GM12878 (cell line): ENCODE data around the gene RBM7.

Source experiments
- ATF3 ChIP-seq: IDR thresholded peaks from 2 replicates; pipeline ENCODE4 v1.6.1; 2011; ENCODE audit warnings: low read depth, mild to moderate bottlenecking, low read length, moderate library complexity, borderline replicate concordance; ENCODE audit errors: extremely low read depth
- BCLAF1 ChIP-seq: fragments of 450-650 bp; IDR thresholded peaks from 2 replicates; pipeline ENCODE4 v1.6.1; 2017; ENCODE audit warnings: antibody characterized with exemption, mild to moderate bottlenecking, moderate library complexity
- CTCF ChIP-seq, 3 experiments: IDR thresholded peaks in 2 of 3; conservative IDR thresholded peaks in 1 of 3; 2 replicates each; pipeline ENCODE4 v1.5.1; 2011; ENCODE audit warnings: low read depth in 3 of 3, low read length in 3 of 3, mild to moderate bottlenecking in 3 of 3, control low read depth in 2 of 3, moderate library complexity in 2 of 3, inconsistent platforms in 1 of 3, mixed read lengths in 1 of 3; ENCODE audit not compliant: control insufficient read depth in 2 of 3, insufficient read depth in 1 of 3; ENCODE audit errors: extremely low read depth in 1 of 3
- EED ChIP-seq: sonication (generic); IDR thresholded peaks from 2 replicates; pipeline ENCODE4 v1.6.1; 2016; ENCODE audit warnings: antibody characterized with exemption, low read depth
- HDAC6 ChIP-seq: fragments of 200-600 bp; sonication (generic); IDR thresholded peaks from one replicate; pipeline ENCODE4 v1.8.0; 2017; ENCODE audit warnings: antibody characterized with exemption; ENCODE audit not compliant: unreplicated experiment
- MAX ChIP-seq: IDR thresholded peaks from 2 replicates; pipeline ENCODE4 v1.6.1; 2012; ENCODE audit warnings: low read depth, low read length, improper control_type of control experiment
- POLR2A ChIP-seq: IDR thresholded peaks from 2 replicates; pipeline ENCODE4 v1.6.1; 2011; ENCODE audit warnings: low read depth, mild to moderate bottlenecking, low read length

GRCh38 chr11:114426280-114426679, 25.8 kb downstream of the RBM7 start:
- no peak for TF ChIP-seq CTCF (IDR thresholded peaks at IDR 0.05 in 2 of 3, conservative IDR thresholded peaks at IDR 0.05 in 1 of 3; ENCODE audit: control insufficient read depth in 2 of 3, extremely low read depth in 1 of 3, insufficient read depth in 1 of 3, low read depth in 3 of 3, low read length in 3 of 3)
- TF ChIP-seq MAX = no peak
- TF ChIP-seq EED = no peak
- TF ChIP-seq POLR2A = no peak
- no peak for TF ChIP-seq ATF3
- TF ChIP-seq BCLAF1 = no peak
- no peak for TF ChIP-seq HDAC6
